ENCODE measurements around the gene SBSN. TPM values are rescaled to one million over a fixed set of nuclear protein-coding genes. Genes with fewer than 3 reads are reported as not detected.

SBSN gene
- total RNA-seq, 3 donors from 2014 or later: not detected

DNA sequence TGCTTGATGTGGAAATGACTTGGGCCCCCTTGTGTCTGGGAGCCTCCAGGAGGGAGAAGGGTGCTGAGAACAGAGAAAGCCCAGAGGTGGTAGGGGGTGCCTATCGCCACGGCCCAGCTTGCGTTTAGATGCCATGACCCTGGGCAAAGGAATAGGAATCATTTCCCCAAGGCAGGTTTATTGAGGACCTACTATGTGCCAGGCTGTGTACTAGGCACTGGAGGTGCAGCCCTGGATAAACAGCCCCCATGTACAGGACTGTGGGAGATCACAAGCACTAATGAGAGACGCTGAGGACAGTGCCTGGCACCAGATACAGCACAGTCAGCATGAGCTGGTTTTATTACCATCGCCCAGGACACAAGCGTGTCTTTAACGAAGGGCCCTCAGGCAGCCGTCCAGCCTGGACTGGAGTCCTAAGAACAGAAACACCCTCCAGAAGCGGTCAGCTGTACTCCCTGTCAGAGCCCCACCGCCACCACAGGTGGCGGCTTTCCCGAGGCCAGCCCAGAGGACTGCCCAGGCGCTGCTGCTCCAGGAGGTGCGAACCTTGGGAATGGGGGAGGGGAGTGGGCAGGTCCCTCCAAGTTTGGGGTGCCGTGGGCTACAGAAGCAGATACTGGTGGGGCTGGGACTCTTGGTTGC is 21.9 kb upstream of the SBSN start:
- DNase-seq (ENCODE audit: low spot score in 2 of 2): no peak
- Histone ChIP-seq H3K27ac (no peak overlapping the region), H3K9me3 (no peaks in the 10 kb centered on the region), H3K36me3 (no peaks in the 10 kb centered on the region), H3K27me3 (no peaks in the 10 kb centered on the region), H3K4me3 (no peak overlapping the region), H3K4me1 (no peaks in the 10 kb centered on the region)
- no peak for TF ChIP-seq CTCF (IDR thresholded peaks at IDR 0.05)
- no peak for TF ChIP-seq POLR2A (IDR thresholded peaks at IDR 0.05)
- TF ChIP-seq POLR2AphosphoS5 (IDR thresholded peaks at IDR 0.05): no peak
- intact Hi-C loops (cut with DNase I; ENCODE audit: low total_unique reads): no loop called here

GRCh38 chr19:35549174-35549788 is 21.2 kb upstream of the SBSN start:
- DNase-seq (ENCODE audit: low spot score in 2 of 2): no peak
- intact Hi-C loops (cut with DNase I; ENCODE audit: low total_unique reads): no loop called here
- H3K27ac ChIP-seq: no peak overlapping the region

DNA sequence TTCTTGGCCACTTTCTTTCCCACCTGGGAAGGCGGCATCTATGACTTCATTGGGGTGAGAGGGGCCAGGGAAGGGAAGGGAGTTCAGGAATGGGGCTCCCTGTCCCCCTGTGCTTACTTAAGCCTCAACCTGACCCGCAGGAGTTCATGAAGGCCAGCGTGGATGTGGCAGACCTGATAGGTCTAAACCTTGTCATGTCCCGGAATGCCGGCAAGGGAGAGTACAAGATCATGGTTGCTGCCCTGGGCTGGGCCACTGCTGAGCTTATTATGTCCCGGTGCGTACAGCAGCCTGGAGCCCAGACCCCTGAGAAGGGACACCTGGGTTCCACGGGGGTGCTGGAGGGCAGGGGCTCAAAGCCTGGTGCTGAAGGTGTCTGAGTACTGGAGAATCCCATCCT is 18.4 kb upstream of the SBSN start:
- no peak for DNase-seq (ENCODE audit: low spot score in 2 of 2)
- Histone ChIP-seq H3K27me3 (no peaks in the 10 kb centered on the region), H3K27ac (no peak overlapping the region), H3K36me3 (no peaks in the 10 kb centered on the region), H3K4me3 (peak overlapping the region; percentile 87 to 97 (median 89)), H3K9me3 (no peaks in the 10 kb centered on the region), H3K4me1 (peaks cover 0 to 3% of the 10 kb centered on the region in 2 donors)
- intact Hi-C loops (cut with DNase I; ENCODE audit: low total_unique reads): no loop called here
- TF ChIP-seq CTCF (IDR thresholded peaks at IDR 0.05) (no peak), POLR2A (IDR thresholded peaks at IDR 0.05) (no peak), POLR2AphosphoS5 (IDR thresholded peaks at IDR 0.05) (no peak)

More at GRCh38 chr19:35549174-35549788, 21.2 kb upstream of the SBSN start:
- Histone ChIP-seq H3K9me3 (no peaks in the 10 kb centered on the region), H3K4me1 (peaks cover 0 to 3% of the 10 kb centered on the region in 2 donors), H3K36me3 (no peaks in the 10 kb centered on the region), H3K27me3 (no peaks in the 10 kb centered on the region), H3K4me3 (no peak overlapping the region)
- no peak for TF ChIP-seq POLR2A (IDR thresholded peaks at IDR 0.05)
- no peak for TF ChIP-seq POLR2AphosphoS5 (IDR thresholded peaks at IDR 0.05)
- peak in 2 of 3 donors; percentile 69 to 71 for TF ChIP-seq CTCF (IDR thresholded peaks at IDR 0.05)

- Histone ChIP-seq H3K4me3 (peak overlapping the region; percentile 87 to 97 (median 89)), H3K36me3 (no peaks in the 10 kb centered on the region), H3K9me3 (no peaks in the 10 kb centered on the region), H3K4me1 (peaks cover 0 to 3% of the 10 kb centered on the region in 2 donors), H3K27me3 (no peaks in the 10 kb centered on the region), H3K27ac (peak overlapping the region; percentile 84 to 89)
- peak in 1 of 2 donors; percentile 29 for DNase-seq (ENCODE audit: low spot score in 2 of 2)
- TF ChIP-seq POLR2AphosphoS5 (IDR thresholded peaks at IDR 0.05) (no peak), POLR2A (IDR thresholded peaks at IDR 0.05) (no peak), CTCF (IDR thresholded peaks at IDR 0.05) (no peak)
- intact Hi-C loops (cut with DNase I; ENCODE audit: low total_unique reads): no loop called here
Measured at GRCh38 chr19:35545855-35546381, 17.8 kb upstream of the SBSN start.
